ENCODE results near the gene URGCP. TPM values are rescaled to one million over a fixed set of nuclear protein-coding genes. Genes with fewer than 3 reads are reported as not detected.

Gene URGCP
- total RNA-seq, 1 donor from 2014 or later: 24.4 TPM

- DNase-seq (ENCODE audit: low spot score): no peak
- Mint-ChIP-seq H3K36me3 (ENCODE audit: low read depth) (peaks cover 16% of the 10 kb centered on the region), H3K9me3 (ENCODE audit: low read depth) (no peaks in the 10 kb centered on the region), H3K27ac (ENCODE audit: unreplicated experiment) (peak overlapping the region; percentile 98), H3K27me3 (ENCODE audit: low read depth) (no peaks in the 10 kb centered on the region), H3K4me3 (ENCODE audit: unreplicated experiment) (no peak overlapping the region), H3K4me1 (ENCODE audit: low read depth) (peaks cover 42% of the 10 kb centered on the region)
- TF ChIP-seq, protein P1, sequence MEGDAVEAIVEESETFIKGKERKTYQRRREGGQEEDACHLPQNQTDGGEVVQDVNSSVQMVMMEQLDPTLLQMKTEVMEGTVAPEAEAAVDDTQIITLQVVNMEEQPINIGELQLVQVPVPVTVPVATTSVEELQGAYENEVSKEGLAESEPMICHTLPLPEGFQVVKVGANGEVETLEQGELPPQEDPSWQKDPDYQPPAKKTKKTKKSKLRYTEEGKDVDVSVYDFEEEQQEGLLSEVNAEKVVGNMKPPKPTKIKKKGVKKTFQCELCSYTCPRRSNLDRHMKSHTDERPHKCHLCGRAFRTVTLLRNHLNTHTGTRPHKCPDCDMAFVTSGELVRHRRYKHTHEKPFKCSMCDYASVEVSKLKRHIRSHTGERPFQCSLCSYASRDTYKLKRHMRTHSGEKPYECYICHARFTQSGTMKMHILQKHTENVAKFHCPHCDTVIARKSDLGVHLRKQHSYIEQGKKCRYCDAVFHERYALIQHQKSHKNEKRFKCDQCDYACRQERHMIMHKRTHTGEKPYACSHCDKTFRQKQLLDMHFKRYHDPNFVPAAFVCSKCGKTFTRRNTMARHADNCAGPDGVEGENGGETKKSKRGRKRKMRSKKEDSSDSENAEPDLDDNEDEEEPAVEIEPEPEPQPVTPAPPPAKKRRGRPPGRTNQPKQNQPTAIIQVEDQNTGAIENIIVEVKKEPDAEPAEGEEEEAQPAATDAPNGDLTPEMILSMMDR (IDR thresholded peaks at IDR 0.05): no peak
Measured at GRCh38 chr7:43870316-43870715, 36.1 kb downstream of the URGCP start.

DNA sequence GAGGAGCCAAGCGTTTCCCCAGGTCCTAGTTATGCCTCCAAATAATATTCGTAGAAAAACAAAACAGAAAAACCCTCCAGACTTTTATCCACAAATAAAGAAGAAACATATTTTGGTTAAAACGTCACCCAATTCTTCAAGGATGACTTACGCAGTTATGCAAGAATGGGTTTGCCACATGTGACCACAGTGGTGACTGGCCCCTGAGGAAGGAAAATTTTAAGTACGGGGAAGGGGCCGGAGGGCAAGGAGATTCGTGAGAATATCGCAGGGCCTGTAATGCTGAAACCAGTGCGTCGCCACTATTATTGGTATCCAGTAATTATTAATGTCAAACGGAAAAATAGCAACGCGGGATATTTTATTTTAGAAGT, 36.5 kb downstream of the URGCP start:
- Mint-ChIP-seq H3K36me3 (ENCODE audit: low read depth) (peaks cover 17% of the 10 kb centered on the region), H3K27ac (ENCODE audit: unreplicated experiment) (peak overlapping the region; percentile 98), H3K27me3 (ENCODE audit: low read depth) (no peaks in the 10 kb centered on the region), H3K4me3 (ENCODE audit: unreplicated experiment) (peak overlapping the region; percentile 90), H3K9me3 (ENCODE audit: low read depth) (no peaks in the 10 kb centered on the region), H3K4me1 (ENCODE audit: low read depth) (peaks cover 42% of the 10 kb centered on the region)
- DNase-seq (ENCODE audit: low spot score): no peak
- TF ChIP-seq, protein P1 (IDR thresholded peaks at IDR 0.05): no peak

DNA sequence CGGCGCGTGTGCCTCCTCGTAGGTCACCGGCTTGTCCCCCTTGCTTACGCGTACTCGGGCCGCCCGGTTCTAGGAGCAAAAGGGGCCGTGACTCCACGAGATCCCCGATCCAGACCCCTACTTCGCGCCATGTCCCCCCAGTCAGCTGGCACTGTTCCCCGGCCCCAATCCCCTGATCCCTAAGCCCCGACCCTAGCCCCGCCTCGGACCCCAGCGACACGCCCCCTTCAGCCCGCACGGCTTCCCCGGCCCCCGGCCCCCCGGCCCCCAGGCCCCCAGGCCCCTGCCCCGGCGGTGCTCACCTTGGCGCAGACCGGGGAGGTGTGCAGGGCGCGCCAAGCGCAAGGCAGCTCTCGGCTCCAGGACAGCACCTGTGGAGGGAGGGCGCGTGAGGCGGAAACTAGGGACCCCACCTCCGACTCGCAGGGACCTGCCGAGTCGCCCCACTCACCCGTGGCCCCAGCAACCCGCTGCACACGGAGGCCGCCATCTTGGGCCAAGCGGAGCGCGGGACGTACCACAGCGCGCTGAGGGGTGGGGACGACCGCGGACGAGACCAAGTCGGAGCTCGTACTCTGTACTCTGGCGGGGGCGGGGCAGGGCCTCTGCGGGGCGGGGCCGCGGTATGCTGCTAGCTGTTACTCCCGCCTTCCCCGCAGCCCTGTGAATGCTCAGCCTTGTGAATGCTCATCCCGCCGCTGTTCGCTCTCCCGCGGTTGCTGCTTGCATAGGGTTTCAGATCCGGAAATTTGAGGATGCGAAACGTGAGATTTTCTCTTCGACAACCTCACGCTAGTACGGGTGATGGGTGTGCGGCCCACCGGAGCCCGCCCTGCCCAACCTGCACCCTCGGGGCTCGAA, 37.2 kb downstream of the URGCP start, which contains the start of gene MRPS24:
TSS of gene MRPS24 (minus strand) at position 512 of the 861 bp plus-strand sequence. CDS start at position 490, 22 bp downstream.
- TF ChIP-seq, protein P1 (IDR thresholded peaks at IDR 0.05): no peak
- Mint-ChIP-seq H3K27ac (ENCODE audit: unreplicated experiment) (peak within 1 kb of the TSS; percentile 98), H3K36me3 (ENCODE audit: low read depth) (peaks cover 17% of the 10 kb centered on the region), H3K9me3 (ENCODE audit: low read depth) (no peaks in the 10 kb centered on the region), H3K4me1 (ENCODE audit: low read depth) (peaks cover 42% of the 10 kb centered on the region), H3K4me3 (ENCODE audit: unreplicated experiment) (peak within 1 kb of the TSS; percentile 90), H3K27me3 (ENCODE audit: low read depth) (no peaks in the 10 kb centered on the region)
- peak; percentile 98 for DNase-seq (ENCODE audit: low spot score)

GRCh38 chr7:43868681-43869005, 37.8 kb downstream of the URGCP start:
- Mint-ChIP-seq H3K9me3 (ENCODE audit: low read depth) (no peaks in the 10 kb centered on the region), H3K27me3 (ENCODE audit: low read depth) (no peaks in the 10 kb centered on the region), H3K27ac (ENCODE audit: unreplicated experiment) (no peak overlapping the region), H3K4me3 (ENCODE audit: unreplicated experiment) (peak overlapping the region; percentile 90), H3K36me3 (ENCODE audit: low read depth) (peaks cover 17% of the 10 kb centered on the region), H3K4me1 (ENCODE audit: low read depth) (peaks cover 39% of the 10 kb centered on the region)
- no peak for DNase-seq (ENCODE audit: low spot score)
- TF ChIP-seq, protein P1 (IDR thresholded peaks at IDR 0.05): no peak

GRCh38 chr7:43868181-43868580, 38.2 kb downstream of the URGCP start:
- Mint-ChIP-seq H3K36me3 (ENCODE audit: low read depth) (peaks cover 17% of the 10 kb centered on the region), H3K27ac (ENCODE audit: unreplicated experiment) (no peak overlapping the region), H3K4me1 (ENCODE audit: low read depth) (peaks cover 34% of the 10 kb centered on the region), H3K27me3 (ENCODE audit: low read depth) (no peaks in the 10 kb centered on the region), H3K9me3 (ENCODE audit: low read depth) (no peaks in the 10 kb centered on the region), H3K4me3 (ENCODE audit: unreplicated experiment) (peak overlapping the region; percentile 90)
- no peak for DNase-seq (ENCODE audit: low spot score)
- TF ChIP-seq, protein P1 (IDR thresholded peaks at IDR 0.05): no peak
